HEK293T (cell line): ENCODE data around the gene FLRT3.

Experiments
- ARNT ChIP-seq: fragments of 450-650 bp; IDR thresholded peaks from 2 replicates; pipeline ENCODE4 v1.6.1; 2017; ENCODE audit warnings: mild to moderate bottlenecking
- ELF4 ChIP-seq: fragments of 450-650 bp; IDR thresholded peaks from 2 replicates; pipeline ENCODE4 v1.6.1; 2017; ENCODE audit warnings: antibody characterized with exemption
- FOXM1 ChIP-seq: fragments of 450-650 bp; IDR thresholded peaks from 2 replicates; pipeline ENCODE4 v1.6.1; 2017; ENCODE audit warnings: mild to moderate bottlenecking, borderline replicate concordance
- SP1 ChIP-seq: fragments of 450-650 bp; IDR thresholded peaks from 2 replicates; pipeline ENCODE4 v1.6.1; 2017
- TARDBP ChIP-seq: fragments of 450-650 bp; IDR thresholded peaks from 2 replicates; pipeline ENCODE4 v1.6.1; 2016
- TF ChIP-seq, protein P1 (sequence below): fragments of 450-650 bp; IDR thresholded peaks from 2 replicates; pipeline ENCODE4 v1.6.1; 2016

DNA sequence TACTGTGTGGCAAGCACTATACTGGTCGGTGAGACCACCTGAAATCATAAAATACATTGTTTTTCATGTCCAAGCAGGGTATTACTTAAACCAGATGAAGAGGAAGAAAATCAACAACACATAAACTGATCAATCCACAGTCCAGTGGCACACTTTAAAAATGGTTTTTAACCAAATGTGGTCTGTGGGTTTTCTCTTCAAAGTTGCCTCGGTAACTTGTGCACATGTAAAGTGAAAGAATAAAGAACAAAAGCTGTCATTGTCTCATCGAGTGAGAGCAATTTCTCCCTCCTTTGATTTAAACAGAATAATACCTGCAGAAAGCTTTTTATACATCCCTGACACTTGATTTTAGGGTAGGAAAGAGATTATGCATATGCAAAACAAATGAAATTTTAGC, 3.7 kb downstream of the FLRT3 start:
- TF ChIP-seq TARDBP (no peak), SP1 (no peak), FOXM1 (no peak), ARNT (no peak), ELF4 (no peak)
- TF ChIP-seq, protein P1, sequence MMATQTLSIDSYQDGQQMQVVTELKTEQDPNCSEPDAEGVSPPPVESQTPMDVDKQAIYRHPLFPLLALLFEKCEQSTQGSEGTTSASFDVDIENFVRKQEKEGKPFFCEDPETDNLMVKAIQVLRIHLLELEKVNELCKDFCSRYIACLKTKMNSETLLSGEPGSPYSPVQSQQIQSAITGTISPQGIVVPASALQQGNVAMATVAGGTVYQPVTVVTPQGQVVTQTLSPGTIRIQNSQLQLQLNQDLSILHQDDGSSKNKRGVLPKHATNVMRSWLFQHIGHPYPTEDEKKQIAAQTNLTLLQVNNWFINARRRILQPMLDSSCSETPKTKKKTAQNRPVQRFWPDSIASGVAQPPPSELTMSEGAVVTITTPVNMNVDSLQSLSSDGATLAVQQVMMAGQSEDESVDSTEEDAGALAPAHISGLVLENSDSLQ: no peak
